Measurements from ENCODE around the gene TRPV6.

DNA sequence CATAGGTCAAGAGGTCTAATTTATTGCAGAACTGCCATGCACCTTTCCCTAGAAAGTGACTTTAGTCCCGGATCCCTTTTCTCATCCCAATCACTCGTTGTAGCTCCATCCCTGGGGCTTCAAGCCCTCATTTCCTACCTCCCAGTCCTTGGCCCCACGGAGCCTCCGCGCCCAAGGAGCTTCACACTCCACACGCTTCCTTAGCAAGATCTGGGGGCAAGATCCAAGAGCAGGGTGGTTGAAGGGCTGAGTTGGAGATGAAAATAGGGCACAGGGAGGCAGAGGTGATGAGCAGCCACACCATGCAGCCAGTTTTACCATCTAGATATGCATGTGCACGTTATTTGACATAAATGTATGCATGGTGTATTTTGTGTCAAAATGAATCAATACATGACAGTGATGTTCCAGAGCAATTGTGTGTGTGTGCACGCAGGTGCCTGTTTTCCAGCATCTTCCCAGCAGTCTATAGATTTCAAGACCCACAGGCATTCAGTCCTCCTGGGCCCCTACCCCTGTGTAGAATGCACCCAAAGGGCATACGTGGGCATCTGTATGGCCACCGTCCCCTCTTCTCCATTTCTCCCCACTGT is 6.0 kb upstream of the TRPV6 start:
- TF ChIP-seq CTCF (IDR thresholded peaks at IDR 0.05) = no peak
- TF ChIP-seq ZFX (IDR thresholded peaks at IDR 0.05; ENCODE audit: borderline replicate concordance) = no peak
